Activated T-cell treated with anti-CD3 and anti-CD28 coated beads for 1 hour (primary cell): ENCODE data around the gene LIN7C.
"Not testable (repeated sequence)": the region's sequence is repeated elsewhere in the genome, so short reads cannot be mapped to it uniquely, and the experiment has no call there.

Source experiments
- DNase-seq: peaks from one replicate; pipeline ENCODE4 v3.0.0-alpha.2; 2020; ENCODE audit warnings: low read depth

Gene LIN7C

GRCh38 chr11:27506200-27507182 is at the start of gene LIN7C:
Gene LIN7C (minus strand): TSS chr11:27506769. CDS start chr11:27506752, 17 bp downstream.
- peak; percentile 95 for DNase-seq

GRCh38 chr11:27555264-27555663 is 48.7 kb upstream of the LIN7C start:
- no peak for DNase-seq

- DNase-seq, result no peak
Observed at GRCh38 chr11:27553186-27553585, 46.6 kb upstream of the LIN7C start.

- DNase-seq, result no peak
Observed at GRCh38 chr11:27552341-27552740, 45.8 kb upstream of the LIN7C start.

- DNase-seq, result no peak
Observed at GRCh38 chr11:27551127-27551526, 44.6 kb upstream of the LIN7C start.

GRCh38 chr11:27545946-27546345 is 39.4 kb upstream of the LIN7C start:
- DNase-seq, result no peak

- DNase-seq, result no peak
Observed at GRCh38 chr11:27545035-27545434, 38.5 kb upstream of the LIN7C start.

- no peak for DNase-seq
Observed at GRCh38 chr11:27541790-27542189, 35.2 kb upstream of the LIN7C start.

GRCh38 chr11:27540051-27540450 is 33.5 kb upstream of the LIN7C start:
- DNase-seq, result no peak

GRCh38 chr11:27535103-27535502 is 28.5 kb upstream of the LIN7C start:
- no peak for DNase-seq

GRCh38 chr11:27532652-27533325 is 26.2 kb upstream of the LIN7C start:
- no peak for DNase-seq

- DNase-seq, result no peak
Observed at GRCh38 chr11:27528712-27529111, 22.1 kb upstream of the LIN7C start.

- no peak for DNase-seq
Observed at GRCh38 chr11:27526535-27526934, 20.0 kb upstream of the LIN7C start.

GRCh38 chr11:27525824-27526516 is 19.4 kb upstream of the LIN7C start:
- no peak for DNase-seq

- DNase-seq, result no peak
Observed at GRCh38 chr11:27524155-27524554, 17.6 kb upstream of the LIN7C start.

GRCh38 chr11:27520226-27520625 is 13.7 kb upstream of the LIN7C start:
- DNase-seq, result no peak

- DNase-seq, result no peak
Observed at GRCh38 chr11:27518518-27518917, 11.9 kb upstream of the LIN7C start.

- not testable (repeated sequence) for DNase-seq
Observed at GRCh38 chr11:27517490-27517889, 10.9 kb upstream of the LIN7C start.

GRCh38 chr11:27514558-27514957 is 8.0 kb upstream of the LIN7C start:
- no peak for DNase-seq

- no peak for DNase-seq
Observed at GRCh38 chr11:27514076-27514475, 7.5 kb upstream of the LIN7C start.

GRCh38 chr11:27513389-27513788 is 6.8 kb upstream of the LIN7C start:
- DNase-seq, result no peak

- no peak for DNase-seq
Observed at GRCh38 chr11:27512238-27512637, 5.7 kb upstream of the LIN7C start.

GRCh38 chr11:27509908-27510307 is 3.3 kb upstream of the LIN7C start:
- no peak for DNase-seq
